ENCODE data around the gene HPGD. TPM values are rescaled to one million over a fixed set of nuclear protein-coding genes. Genes with fewer than 3 reads are reported as not detected.

The HPGD gene
- total and polyA plus RNA-seq, 3 donors from 2014 or later, result 2.1 to 3.0 (median 2.2) TPM

DNA sequence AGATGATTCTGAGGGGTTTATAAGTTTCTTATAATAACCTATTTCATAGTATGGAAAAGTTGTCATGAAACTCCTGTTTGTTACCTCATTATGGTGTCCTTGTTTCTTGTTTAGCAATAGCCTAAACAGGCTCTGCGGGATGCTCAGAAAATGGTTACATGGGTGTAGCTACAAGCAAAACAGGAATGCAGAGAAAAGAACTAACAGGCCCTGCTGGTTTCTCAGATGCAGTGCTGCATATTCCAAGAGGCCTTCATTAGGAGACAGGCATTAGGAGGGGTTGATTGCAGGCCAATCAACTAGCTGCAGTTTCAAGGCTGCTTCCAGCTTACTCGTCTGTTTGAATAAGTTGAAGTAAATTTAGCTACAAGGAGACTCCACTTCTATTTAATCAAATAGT lies 37.6 kb upstream of the HPGD start:
- Histone ChIP-seq H3K27me3 (no peaks in the 10 kb centered on the region), H3K4me1 (no peaks in the 10 kb centered on the region), H3K9me3 (no peaks in the 10 kb centered on the region), H3K36me3 (ENCODE audit: low read depth, missing control alignments) (no peaks in the 10 kb centered on the region), H3K4me3 (no peak overlapping the region), H3K27ac (no peak overlapping the region)
- DNase-seq, result no peak
- TF ChIP-seq POLR2A (IDR thresholded peaks at IDR 0.05) (no peak), CTCF (IDR thresholded peaks at IDR 0.05) (no peak)
- intact Hi-C loops (cut with DNase I; ENCODE audit: low total_unique reads), result no loop called here
- 46 to 49% methylated on average over 2 of the region's 2 CpGs for WGBS, 2 donors

GRCh38 chr4:174555789-174556630 lies 33.7 kb upstream of the HPGD start:
- Histone ChIP-seq H3K9me3 (no peaks in the 10 kb centered on the region), H3K27ac (no peak overlapping the region), H3K36me3 (ENCODE audit: low read depth, missing control alignments) (no peaks in the 10 kb centered on the region), H3K4me1 (no peaks in the 10 kb centered on the region), H3K27me3 (no peaks in the 10 kb centered on the region), H3K4me3 (no peak overlapping the region)
- TF ChIP-seq CTCF (IDR thresholded peaks at IDR 0.05) (no peak), POLR2A (IDR thresholded peaks at IDR 0.05) (no peak)
- no peak for DNase-seq
- 95 to 96% methylated on average over 4 of the region's 4 CpGs for WGBS, 2 donors
- intact Hi-C loops (cut with DNase I; ENCODE audit: low total_unique reads), result no loop called here

DNA sequence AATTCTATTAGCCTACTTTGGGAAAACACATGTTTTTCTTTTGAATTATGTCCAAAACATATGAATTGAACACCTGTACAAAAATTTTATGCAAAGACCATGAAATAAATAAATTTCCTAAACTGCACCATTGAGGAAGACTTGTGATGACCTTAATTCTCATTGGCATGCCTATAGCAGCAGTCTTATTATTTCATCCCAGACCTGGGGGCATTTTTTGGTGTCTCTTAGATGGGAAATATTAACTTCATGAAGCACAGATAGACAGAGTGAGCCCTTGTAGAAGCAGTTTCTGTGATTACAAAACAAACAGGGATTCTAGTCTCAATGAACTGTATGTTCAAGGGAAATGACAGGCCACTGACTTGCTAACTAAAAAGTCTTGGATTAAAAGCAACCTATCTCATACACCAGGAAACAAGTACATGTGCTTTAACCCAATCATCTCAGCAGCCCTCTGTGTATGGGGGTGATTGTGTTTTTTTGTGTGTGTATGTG lies 32.0 kb upstream of the HPGD start:
- Histone ChIP-seq H3K4me3 (no peak overlapping the region), H3K9me3 (no peaks in the 10 kb centered on the region), H3K27me3 (no peaks in the 10 kb centered on the region), H3K27ac (no peak overlapping the region), H3K4me1 (no peaks in the 10 kb centered on the region), H3K36me3 (ENCODE audit: low read depth, missing control alignments) (no peaks in the 10 kb centered on the region)
- intact Hi-C loops (cut with DNase I; ENCODE audit: low total_unique reads), result no loop called here
- no peak for DNase-seq
- TF ChIP-seq POLR2A (IDR thresholded peaks at IDR 0.05), result no peak
- TF ChIP-seq CTCF (IDR thresholded peaks at IDR 0.05), result no peak

DNA sequence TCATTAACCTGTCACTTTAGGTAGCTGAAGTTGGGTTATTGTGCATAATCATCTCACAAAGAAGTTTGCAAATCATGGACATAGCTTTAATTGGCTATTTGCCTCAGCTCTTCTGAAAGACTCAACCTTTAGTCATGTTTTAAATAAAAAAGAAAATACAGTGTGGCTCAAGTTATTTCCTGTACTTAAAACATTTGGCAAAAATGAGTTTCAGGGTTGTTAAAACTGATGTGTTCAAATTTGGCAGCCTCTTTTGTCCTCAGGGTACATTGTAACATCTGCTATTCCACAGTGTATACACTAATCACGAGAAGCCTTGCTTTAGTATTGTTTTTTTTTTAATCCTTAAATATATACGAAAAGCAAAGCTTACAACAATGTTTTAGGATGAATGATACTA lies 31.5 kb upstream of the HPGD start:
- H3K27me3 ChIP-seq, result no peaks in the 10 kb centered on the region
- no peaks in the 10 kb centered on the region for H3K4me1 ChIP-seq
- intact Hi-C loops (cut with DNase I; ENCODE audit: low total_unique reads), result no loop called here
- TF ChIP-seq CTCF (IDR thresholded peaks at IDR 0.05), result no peak
- TF ChIP-seq POLR2A (IDR thresholded peaks at IDR 0.05), result no peak
- H3K9me3 ChIP-seq, result no peaks in the 10 kb centered on the region
- no peak overlapping the region for H3K27ac ChIP-seq
- no peak for DNase-seq
- no peaks in the 10 kb centered on the region for H3K36me3 ChIP-seq (ENCODE audit: low read depth, missing control alignments)
- H3K4me3 ChIP-seq, result no peak overlapping the region
- 36 to 37% methylated on average over 2 of the region's 2 CpGs for WGBS, 2 donors

DNA sequence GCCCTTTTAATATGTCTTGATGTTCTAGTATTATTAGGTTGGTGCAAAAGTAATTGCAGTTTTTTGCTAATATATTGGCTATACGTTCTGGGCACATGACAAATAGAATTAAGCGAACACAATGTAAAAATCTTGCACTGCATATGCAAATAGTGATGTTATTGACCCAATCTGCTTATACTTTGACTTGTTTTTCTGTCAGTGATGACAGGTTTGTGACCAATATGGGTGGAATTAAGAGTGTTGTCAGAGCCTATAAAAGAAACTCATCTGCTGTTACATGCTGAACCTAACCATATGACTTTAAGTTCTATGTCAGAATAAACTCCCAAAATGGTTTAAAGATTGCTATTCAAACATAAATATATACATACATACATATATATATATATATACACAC lies 30.7 kb upstream of the HPGD start:
- Histone ChIP-seq H3K27me3 (no peaks in the 10 kb centered on the region), H3K27ac (no peak overlapping the region), H3K36me3 (ENCODE audit: low read depth, missing control alignments) (no peaks in the 10 kb centered on the region), H3K4me3 (no peak overlapping the region), H3K4me1 (no peaks in the 10 kb centered on the region), H3K9me3 (no peaks in the 10 kb centered on the region)
- 79% methylated on average over 2 of the region's 2 CpGs for WGBS, 2 donors
- intact Hi-C loops (cut with DNase I; ENCODE audit: low total_unique reads), result no loop called here
- TF ChIP-seq POLR2A (IDR thresholded peaks at IDR 0.05) (no peak), CTCF (IDR thresholded peaks at IDR 0.05) (no peak)
- DNase-seq, result no peak
